Heart right ventricle (tissue), 16 donors: Measurements from ENCODE around the gene CUL9. TPM values are rescaled to one million over a fixed set of nuclear protein-coding genes. Genes with fewer than 3 reads are reported as not detected.

Experiments
- ATAC-seq, 8 donors: fragments of 200-7000 bp; cut with Tn5 transposase; one replicate each; pipeline ENCODE4 v1.9.1; 2020; ENCODE audit warnings: mild to moderate bottlenecking in 8 of 8, moderate library complexity in 8 of 8, moderate number of reproducible peaks in 1 of 8
- DNase-seq, 2 donors: peaks; one replicate each; pipeline ENCODE4 v3.0.0-alpha.2; 2020
- H3K27ac ChIP-seq, 10 donors: fragments of 200-600 bp; sonication (generic) in 2 of 10; one replicate each; pipeline versions ENCODE4 v1.5.0 to v1.8.0; 2020 to 2022; ENCODE audit warnings: mild to moderate bottlenecking in 3 of 10
- H3K27me3 ChIP-seq, 7 donors: fragments of 200-600 bp; one replicate each; pipeline ENCODE4 v1.8.0; 2021 to 2022; ENCODE audit warnings: mild to moderate bottlenecking in 2 of 7
- H3K36me3 ChIP-seq, 9 donors: fragments of 200-600 bp; sonication (generic) in 1 of 9; one replicate each; pipeline versions ENCODE4 v1.5.0 to v1.8.0; 2020 to 2022; ENCODE audit warnings: mild to moderate bottlenecking in 2 of 9
- H3K4me1 ChIP-seq, 9 donors: fragments of 200-600 bp; sonication (generic) in 1 of 9; one replicate each; pipeline versions ENCODE4 v1.5.0 to v1.8.0; 2020 to 2022; ENCODE audit warnings: mild to moderate bottlenecking in 4 of 9
- H3K4me3 ChIP-seq, 10 donors: fragments of 200-600 bp; sonication (generic) in 2 of 10; one replicate each; pipeline versions ENCODE4 v1.5.0 to v1.8.0; 2020 to 2022; ENCODE audit warnings: mild to moderate bottlenecking in 7 of 10, moderate library complexity in 2 of 10
- H3K9me3 ChIP-seq, 11 donors: fragments of 200-600 bp in 10 of 11; sonication (generic) in 2 of 11; one replicate each; pipeline versions ENCODE4 v1.5.0 to v1.8.0; 2013 to 2022; ENCODE audit warnings: mild to moderate bottlenecking in 2 of 11, control low read depth in 1 of 11, moderate library complexity in 1 of 11
- WGBS, 2 donors: extraction: QIAGEN DNeasy Blood & Tissue Kit; methylation state at CpG; one replicate each; pipeline ENCODE4 v1.1.7; 2013; ENCODE audit warnings: inconsistent platforms in 1 of 2; 5-methylcytosine and 5-hydroxymethylcytosine counted together
- intact Hi-C, 10 donors: fragments of 100-400 bp; cut with DNase I; formaldehyde crosslinking; loops; one replicate each; pipeline versions ENCODE4 v1.11.1 to v1.14.2; 2022
- polyA plus RNA-seq, 2 donors: library from polyadenylated mRNA; stranded (reverse); fragments of 200-250 nt; gene quantifications; one replicate each; pipeline ENCODE4 v1.2.3, GENCODE V29; 2013
- total RNA-seq, 10 donors: library from RNA; stranded (reverse); fragmentation: NEBNext Ultra II Directional in 3 of 10; extraction: Animal tissue kit (Norgen Biotek cat#: 25700) in 3 of 10; gene quantifications; one replicate each; pipeline versions ENCODE4 v1.2.1 to v1.2.4, GENCODE V29; 2021 to 2023
- TF ChIP-seq, protein P1 (sequence below), 9 donors: fragments of 200-600 bp; sonication (generic) in 2 of 9; IDR thresholded peaks; one replicate each; pipeline versions ENCODE4 v1.5.0 to v1.8.0; 2021 to 2022; ENCODE audit warnings: antibody characterized with exemption in 9 of 9, mild to moderate bottlenecking in 5 of 9, moderate library complexity in 1 of 9
- donor health status: Arrhythmogenic right ventricular cardiomyopathy.
- donor health status: ischemic (EF 13 %, LVEDD 7.1; RV severe dilation, severe dysfunction).
- donor health status: healthy with polysubstance abuse.
- donor health status: DM: no; HTN: yes; CAD: no.
- donor health status: DM: no; HTN: no; CAD: no.
- donor health status: ischemic (EF 25% LVEDD 6.9; RV normal size, moderate dysfunction).
- donor health status: ischemic (EF 25% LVEDD 5.7; RV mildly dilated, moderate dysfunction).
- donor health status: healthy.
- donor health status: DM: yes; HTN: yes; CAD: no.
- donor health status: Ischemic cardiomyopathy.
- donor health status: ischemic (EF 35%, LVEDD 5.7; RV mildly dilated, moderate dysfunction).
- donor health status: nonischemic (EF 11% LVEDD 7.7; RV severe dilation, severe dysfunction).
- donor health status: DM: yes; HTN: yes; CAD: no.
- donor health status: PGD.
- donor health status: ischemic (EF 29% LVEDD 5.4; RV normal size, mild dysfunction).
- donor health status: nonischemic (EF 23%, LVEDD 6.1; RV moderate dilation, normal function).

CUL9 gene
- total and polyA plus RNA-seq, 12 donors = 7.8 to 32.0 (median 13.4) TPM

DNA sequence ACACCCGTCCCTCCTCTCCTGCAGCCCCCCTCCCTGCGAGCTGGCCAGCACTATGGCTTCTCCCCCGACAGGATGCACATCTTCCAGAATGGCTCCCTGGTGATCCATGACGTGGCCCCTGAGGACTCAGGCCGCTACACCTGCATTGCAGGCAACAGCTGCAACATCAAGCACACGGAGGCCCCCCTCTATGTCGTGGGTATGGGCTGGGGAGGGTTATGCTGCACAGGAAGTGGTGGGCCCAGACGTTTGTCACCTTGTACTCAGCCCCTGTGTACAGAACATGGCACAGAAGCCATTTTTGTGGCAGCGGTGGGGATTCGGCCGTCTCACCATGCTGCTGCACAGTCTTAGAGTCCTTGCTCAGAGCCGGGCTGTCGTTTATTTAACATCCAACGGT, 39.9 kb upstream of the CUL9 start:
- Histone ChIP-seq H3K27ac (no peak overlapping the region), H3K4me3 (no peak overlapping the region), H3K4me1 (peaks cover 7 to 18% (median 11%) of the 10 kb centered on the region in 9 donors), H3K9me3 (no peaks in the 10 kb centered on the region), H3K36me3 (no peaks in the 10 kb centered on the region), H3K27me3 (no peaks in the 10 kb centered on the region)
- 80 to 85% methylated on average over 14 of the region's 14 CpGs for WGBS, 2 donors
- ATAC-seq (no peak), DNase-seq (no peak)
- intact Hi-C loops = loop anchor here in 8 of 10 donors (2.0 to 5.0 kb wide), 7 partner anchors 70 to 241 kb away; partner anchors contain the start of gene CUL7 (in 1 of the 8)
- TF ChIP-seq, protein P1, sequence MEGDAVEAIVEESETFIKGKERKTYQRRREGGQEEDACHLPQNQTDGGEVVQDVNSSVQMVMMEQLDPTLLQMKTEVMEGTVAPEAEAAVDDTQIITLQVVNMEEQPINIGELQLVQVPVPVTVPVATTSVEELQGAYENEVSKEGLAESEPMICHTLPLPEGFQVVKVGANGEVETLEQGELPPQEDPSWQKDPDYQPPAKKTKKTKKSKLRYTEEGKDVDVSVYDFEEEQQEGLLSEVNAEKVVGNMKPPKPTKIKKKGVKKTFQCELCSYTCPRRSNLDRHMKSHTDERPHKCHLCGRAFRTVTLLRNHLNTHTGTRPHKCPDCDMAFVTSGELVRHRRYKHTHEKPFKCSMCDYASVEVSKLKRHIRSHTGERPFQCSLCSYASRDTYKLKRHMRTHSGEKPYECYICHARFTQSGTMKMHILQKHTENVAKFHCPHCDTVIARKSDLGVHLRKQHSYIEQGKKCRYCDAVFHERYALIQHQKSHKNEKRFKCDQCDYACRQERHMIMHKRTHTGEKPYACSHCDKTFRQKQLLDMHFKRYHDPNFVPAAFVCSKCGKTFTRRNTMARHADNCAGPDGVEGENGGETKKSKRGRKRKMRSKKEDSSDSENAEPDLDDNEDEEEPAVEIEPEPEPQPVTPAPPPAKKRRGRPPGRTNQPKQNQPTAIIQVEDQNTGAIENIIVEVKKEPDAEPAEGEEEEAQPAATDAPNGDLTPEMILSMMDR (IDR thresholded peaks at IDR 0.05) = no peak

DNA sequence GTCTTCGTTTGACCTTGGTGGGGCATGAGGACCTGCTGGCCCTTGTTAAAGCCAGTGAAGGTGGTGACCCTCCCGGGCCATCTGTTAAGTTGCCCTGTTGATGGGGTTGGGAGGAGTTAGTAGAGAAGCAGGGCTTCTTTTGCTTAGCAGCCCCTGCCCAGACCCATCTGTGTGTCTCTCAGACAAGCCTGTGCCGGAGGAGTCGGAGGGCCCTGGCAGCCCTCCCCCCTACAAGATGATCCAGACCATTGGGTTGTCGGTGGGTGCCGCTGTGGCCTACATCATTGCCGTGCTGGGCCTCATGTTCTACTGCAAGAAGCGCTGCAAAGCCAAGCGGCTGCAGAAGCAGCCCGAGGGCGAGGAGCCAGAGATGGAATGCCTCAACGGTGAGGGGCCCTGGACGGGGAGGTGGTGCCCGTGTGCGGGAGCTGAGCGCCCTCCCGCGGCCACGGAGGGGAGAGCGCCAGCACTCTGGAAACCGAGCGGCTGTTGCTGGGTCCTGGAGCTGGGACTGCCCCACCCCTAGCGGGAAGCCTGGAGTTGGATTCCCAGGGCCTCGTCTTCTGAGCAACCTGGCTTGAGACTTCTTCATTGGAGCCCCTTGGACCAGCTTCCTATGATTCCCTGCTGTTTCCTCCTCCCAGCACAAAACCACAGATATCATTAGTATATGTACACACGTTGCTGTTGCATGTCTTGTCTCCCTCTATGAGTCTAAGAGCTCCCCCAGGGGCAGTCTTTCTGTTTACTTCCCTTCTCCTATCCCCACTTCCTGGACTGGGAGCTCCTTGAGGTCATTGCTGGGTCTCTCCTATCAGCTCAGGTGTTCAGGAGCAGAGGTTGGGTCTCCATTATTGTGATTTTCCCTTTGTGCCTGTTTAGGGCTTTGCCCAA, 38.5 kb upstream of the CUL9 start:
- Histone ChIP-seq H3K36me3 (no peaks in the 10 kb centered on the region), H3K27ac (peak overlapping the region in 8 of 10 donors; percentile 2 to 69 (median 44)), H3K4me1 (peaks cover 7 to 23% (median 11%) of the 10 kb centered on the region in 9 donors), H3K9me3 (no peaks in the 10 kb centered on the region), H3K27me3 (no peaks in the 10 kb centered on the region), H3K4me3 (peak overlapping the region in 1 of 10 donors; percentile 22)
- WGBS, 2 donors = 12% methylated on average over 25 of the region's 25 CpGs
- peak; percentile 86 to 88 for DNase-seq
- ATAC-seq = peak; percentile 94 to 98 (median 96)
- TF ChIP-seq, protein P1 (IDR thresholded peaks at IDR 0.05) = peak; percentile 84 to 99 (median 94)
- intact Hi-C loops = loop anchor here (1.0 to 5.0 kb wide), 9 partner anchors 71 to 243 kb away; partner anchors contain the start of gene CUL7 (in 1 of the 10)

DNA sequence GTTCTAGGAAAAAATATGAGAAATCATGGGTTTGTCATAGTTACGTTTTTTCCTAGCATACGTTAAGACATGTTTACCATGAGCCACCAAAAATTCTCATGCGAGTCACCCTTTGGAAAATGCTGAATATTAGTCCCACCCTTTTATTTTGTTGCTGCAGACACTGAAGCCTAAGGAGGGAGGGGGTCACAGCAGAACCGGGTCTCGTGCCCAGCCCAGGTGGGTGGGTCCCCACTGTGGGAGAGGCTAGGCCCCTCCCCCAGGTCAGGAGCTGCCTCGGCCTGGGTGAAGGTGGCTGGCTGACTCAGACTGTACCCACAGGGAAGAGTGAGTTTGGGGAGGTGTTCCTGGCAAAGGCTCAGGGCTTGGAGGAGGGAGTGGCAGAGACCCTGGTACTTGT, 37.1 kb upstream of the CUL9 start:
- WGBS, 2 donors = 84 to 86% methylated on average over 6 of the region's 6 CpGs
- H3K27ac ChIP-seq = no peak overlapping the region
- intact Hi-C loops = loop anchor here in 7 of 10 donors (2.0 to 5.0 kb wide), 5 partner anchors 73 to 244 kb away; partner anchors contain the start of gene CUL7 (in 1 of the 7)
- TF ChIP-seq, protein P1 (IDR thresholded peaks at IDR 0.05) = no peak
- no peaks in the 10 kb centered on the region for H3K36me3 ChIP-seq
- peaks cover 7 to 23% (median 11%) of the 10 kb centered on the region in 9 donors for H3K4me1 ChIP-seq
- H3K4me3 ChIP-seq = no peak overlapping the region
- H3K9me3 ChIP-seq = no peaks in the 10 kb centered on the region
- ATAC-seq (no peak), DNase-seq (no peak)
- no peaks in the 10 kb centered on the region for H3K27me3 ChIP-seq

DNA sequence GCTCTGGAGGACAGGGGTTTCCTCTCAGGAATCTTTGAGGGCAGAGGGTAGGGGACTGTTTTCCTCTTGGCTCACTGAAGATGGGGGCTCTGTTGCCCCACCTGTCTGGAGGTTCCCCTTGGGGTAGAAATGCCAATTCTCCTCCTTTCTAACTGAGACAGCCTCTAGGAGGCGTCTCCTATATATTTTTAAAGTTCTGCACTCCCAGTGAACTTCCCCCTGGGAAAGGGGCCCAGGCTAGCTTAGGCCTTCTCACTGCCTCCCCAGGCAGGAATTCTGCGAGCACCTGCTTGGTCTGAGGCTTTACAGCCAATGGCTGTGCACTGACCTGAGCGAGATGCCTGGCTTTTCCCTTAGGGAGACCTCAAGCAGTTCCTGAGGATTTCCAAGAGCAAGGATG, 35.7 kb upstream of the CUL9 start:
- no peaks in the 10 kb centered on the region for H3K27me3 ChIP-seq
- no peak overlapping the region for H3K27ac ChIP-seq
- no peak overlapping the region for H3K4me3 ChIP-seq
- DNase-seq = no peak
- TF ChIP-seq, protein P1 (IDR thresholded peaks at IDR 0.05) = no peak
- no peaks in the 10 kb centered on the region for H3K36me3 ChIP-seq
- 96% methylated on average over 3 of the region's 3 CpGs for WGBS, 2 donors
- H3K4me1 ChIP-seq = peaks cover 7 to 23% (median 11%) of the 10 kb centered on the region in 9 donors
- intact Hi-C loops = no loop called here
- no peaks in the 10 kb centered on the region for H3K9me3 ChIP-seq
- no peak for ATAC-seq
